SJCRH30 (cell line): ENCODE measurements around the gene CRYGN. TPM values are rescaled to one million over a fixed set of nuclear protein-coding genes. Genes with fewer than 3 reads are reported as not detected.

Experiments used
- DNase-seq, 2 experiments: peaks; one replicate each; pipeline ENCODE4 v3.0.0-alpha.2; 2015 to 2020
- H3K27ac ChIP-seq: fragments of 250-450 bp; sonication (Bioruptor Pico); 2 replicates; pipeline ENCODE4 v1.5.1; 2020; ENCODE audit warnings: mild to moderate bottlenecking, moderate library complexity
- H3K27me3 ChIP-seq: fragments of 250-450 bp; sonication (Bioruptor Pico); 2 replicates; pipeline ENCODE4 v1.5.1; 2020; ENCODE audit warnings: mild to moderate bottlenecking, moderate library complexity
- H3K36me3 ChIP-seq: fragments of 250-450 bp; sonication (Bioruptor Pico); 2 replicates; pipeline ENCODE4 v1.5.1; 2020; ENCODE audit warnings: mild to moderate bottlenecking, moderate library complexity
- H3K4me1 ChIP-seq: fragments of 250-450 bp; sonication (Bioruptor Pico); 2 replicates; pipeline ENCODE4 v1.5.1; 2020; ENCODE audit warnings: mild to moderate bottlenecking, moderate library complexity
- H3K4me3 ChIP-seq: fragments of 250-450 bp; sonication (Bioruptor Pico); 2 replicates; pipeline ENCODE4 v1.5.1; 2020; ENCODE audit warnings: mild to moderate bottlenecking, moderate library complexity
- H3K9me3 ChIP-seq: fragments of 250-450 bp; sonication (Bioruptor Pico); replicated peaks from 2 replicates; pipeline ENCODE4 v1.5.1; 2020; ENCODE audit warnings: mild to moderate bottlenecking, moderate library complexity
- total RNA-seq: library from RNA; depleted of rRNA; stranded (reverse); fragments of >200 nt; shearing (Covaris generic); gene quantifications from 2 replicates; pipeline ENCODE4 v1.2.3, GENCODE V29; 2014

The CRYGN gene
- total RNA-seq, 1 experiment from 2014 or later = not detected

DNA sequence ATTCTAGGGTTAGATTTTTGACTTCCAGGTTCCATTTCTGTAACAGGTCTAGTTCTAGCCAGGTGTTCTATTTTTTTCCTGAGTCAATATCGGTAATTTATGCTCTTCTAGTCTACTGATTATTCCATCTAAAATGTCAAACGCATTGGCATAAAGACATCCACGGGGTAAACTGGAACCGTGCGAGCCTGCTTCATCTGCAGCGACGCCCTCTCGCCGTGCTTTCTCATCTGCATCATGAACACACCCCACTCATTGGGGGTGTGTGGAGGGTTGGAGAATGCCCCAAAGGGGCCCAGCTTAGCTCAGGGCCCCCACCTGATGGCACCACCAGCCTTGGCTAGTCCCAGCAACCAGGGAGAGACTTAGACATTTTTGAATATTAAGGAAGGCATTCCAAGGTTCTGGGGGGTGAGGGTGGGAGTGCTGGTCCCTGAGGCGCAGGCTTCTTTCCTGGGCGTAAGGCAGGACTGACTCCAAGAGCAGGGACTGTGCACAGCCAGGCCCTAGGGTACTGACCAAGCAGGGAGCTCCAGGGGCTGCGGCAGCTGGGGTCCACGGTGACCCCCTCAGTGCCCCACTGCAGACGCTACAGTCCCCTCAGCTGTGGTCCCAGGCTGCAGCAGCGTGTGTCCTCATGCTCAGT, 12.9 kb upstream of the CRYGN start:
- Histone ChIP-seq H3K4me3 (no peak overlapping the region), H3K27ac (no peak overlapping the region), H3K9me3 (no peaks in the 10 kb centered on the region), H3K4me1 (peaks cover 2% of the 10 kb centered on the region; the same call in 1 of the 2 replicates), H3K36me3 (no peaks in the 10 kb centered on the region), H3K27me3 (peaks cover 6% of the 10 kb centered on the region)
- no peak for DNase-seq

GRCh38 chr7:151451626-151452571, 12.0 kb upstream of the CRYGN start:
- Histone ChIP-seq H3K27ac (no peak overlapping the region), H3K27me3 (peaks cover 6% of the 10 kb centered on the region), H3K4me3 (no peak overlapping the region), H3K9me3 (no peaks in the 10 kb centered on the region), H3K36me3 (no peaks in the 10 kb centered on the region), H3K4me1 (peaks cover 2% of the 10 kb centered on the region; the same call in 1 of the 2 replicates)
- DNase-seq = peak; percentile 33 to 45

GRCh38 chr7:151451156-151451555, 11.2 kb upstream of the CRYGN start:
- Histone ChIP-seq H3K4me1 (peaks cover 2% of the 10 kb centered on the region; the same call in 1 of the 2 replicates), H3K27me3 (peaks cover 6% of the 10 kb centered on the region), H3K9me3 (no peaks in the 10 kb centered on the region), H3K27ac (no peak overlapping the region), H3K36me3 (no peaks in the 10 kb centered on the region), H3K4me3 (no peak overlapping the region)
- no peak for DNase-seq

DNA sequence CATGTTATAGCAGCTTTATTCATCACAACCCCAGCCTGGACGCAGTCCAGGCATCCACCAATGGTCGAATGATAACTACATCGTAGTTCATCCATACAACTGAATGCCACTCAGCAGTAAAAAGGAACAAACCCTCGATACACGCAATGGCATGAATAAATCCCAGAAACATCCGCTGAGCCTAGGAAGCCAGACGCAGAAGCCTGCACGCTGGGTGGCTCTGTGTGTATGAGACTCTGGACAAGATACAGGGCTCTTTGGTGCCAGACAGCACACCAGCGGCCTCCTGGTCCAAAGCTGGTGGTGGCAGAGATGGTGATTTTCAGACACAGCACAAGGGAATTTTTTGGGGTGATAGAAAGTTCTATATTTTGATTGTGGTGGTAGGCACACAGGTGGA, 10.0 kb upstream of the CRYGN start:
- DNase-seq = no peak
- Histone ChIP-seq H3K9me3 (no peaks in the 10 kb centered on the region), H3K27ac (no peak overlapping the region), H3K4me3 (no peak overlapping the region), H3K36me3 (no peaks in the 10 kb centered on the region), H3K4me1 (peaks cover 2% of the 10 kb centered on the region; the same call in 1 of the 2 replicates), H3K27me3 (peaks cover 9% of the 10 kb centered on the region)

- DNase-seq = peak in 1 of 2 experiments; percentile 41
- Histone ChIP-seq H3K9me3 (no peaks in the 10 kb centered on the region), H3K4me3 (no peak overlapping the region), H3K27me3 (peaks cover 9% of the 10 kb centered on the region), H3K27ac (no peak overlapping the region), H3K4me1 (peaks cover 2% of the 10 kb centered on the region; the same call in 1 of the 2 replicates), H3K36me3 (no peaks in the 10 kb centered on the region)
Measured at GRCh38 chr7:151448261-151449252, 8.6 kb upstream of the CRYGN start.

DNA sequence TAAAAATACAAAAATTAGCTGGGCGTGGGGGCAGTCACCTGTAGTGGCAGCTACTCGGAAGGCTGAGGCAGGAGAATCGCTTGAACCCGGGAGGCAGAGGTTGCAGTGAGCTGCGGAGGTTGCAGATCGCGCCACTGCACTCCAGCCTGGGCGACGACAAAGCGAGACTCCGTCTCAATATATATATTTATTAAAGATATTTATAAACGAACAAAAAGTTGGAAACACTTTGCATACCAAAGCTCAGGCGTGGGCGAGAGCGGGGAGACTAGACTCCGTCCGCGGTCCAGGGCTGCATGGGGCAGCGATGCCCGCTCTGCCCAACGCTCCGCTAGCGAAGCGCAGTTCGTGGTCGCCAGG, 7.9 kb upstream of the CRYGN start:
- no peak for DNase-seq
- no peak overlapping the region for H3K27ac ChIP-seq
- H3K36me3 ChIP-seq = no peaks in the 10 kb centered on the region
- no peak overlapping the region for H3K4me3 ChIP-seq
- H3K4me1 ChIP-seq = peaks cover 2% of the 10 kb centered on the region; the same call in 1 of the 2 replicates
- H3K9me3 ChIP-seq = peaks cover 4% of the 10 kb centered on the region; the same call in 1 of the 2 replicates
- H3K27me3 ChIP-seq = peaks cover 9% of the 10 kb centered on the region

DNA sequence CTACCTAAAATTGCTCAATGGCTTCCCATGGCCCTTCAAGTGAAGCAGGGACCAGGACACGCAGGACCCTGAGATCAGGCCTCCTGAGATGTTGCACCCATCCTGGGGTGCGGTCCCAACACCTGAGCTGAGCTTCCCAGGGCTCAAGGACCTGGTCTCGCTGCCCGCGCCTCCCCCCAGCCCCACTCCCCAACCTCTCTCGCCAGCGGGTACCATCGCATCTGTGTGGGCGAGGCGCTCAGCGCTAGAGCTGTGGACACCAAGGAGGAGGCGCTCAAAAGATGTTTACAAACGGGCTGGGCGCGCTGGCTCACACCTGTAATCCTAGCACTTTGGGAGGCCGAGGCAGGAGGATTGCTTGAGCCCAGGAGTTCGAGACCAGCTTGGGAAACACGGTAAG, 7.4 kb upstream of the CRYGN start:
- Histone ChIP-seq H3K4me1 (no peaks in the 10 kb centered on the region), H3K36me3 (no peaks in the 10 kb centered on the region), H3K4me3 (no peak overlapping the region), H3K27ac (no peak overlapping the region), H3K27me3 (peaks cover 9% of the 10 kb centered on the region), H3K9me3 (peaks cover 4% of the 10 kb centered on the region; the same call in 1 of the 2 replicates)
- DNase-seq = no peak

- H3K9me3 ChIP-seq = peaks cover 4% of the 10 kb centered on the region
- no peak for DNase-seq
- H3K27me3 ChIP-seq = peaks cover 6% of the 10 kb centered on the region
- no peaks in the 10 kb centered on the region for H3K4me1 ChIP-seq
- H3K27ac ChIP-seq = no peak overlapping the region
- H3K4me3 ChIP-seq = no peak overlapping the region
- no peaks in the 10 kb centered on the region for H3K36me3 ChIP-seq
Measured at GRCh38 chr7:151446412-151446811, 6.5 kb upstream of the CRYGN start.

GRCh38 chr7:151444632-151445031, 4.7 kb upstream of the CRYGN start:
- Histone ChIP-seq H3K9me3 (peaks cover 4% of the 10 kb centered on the region), H3K4me1 (no peaks in the 10 kb centered on the region), H3K27me3 (peaks cover 3% of the 10 kb centered on the region; the same call in 1 of the 2 replicates), H3K4me3 (no peak overlapping the region), H3K27ac (no peak overlapping the region), H3K36me3 (no peaks in the 10 kb centered on the region)
- DNase-seq = no peak

DNA sequence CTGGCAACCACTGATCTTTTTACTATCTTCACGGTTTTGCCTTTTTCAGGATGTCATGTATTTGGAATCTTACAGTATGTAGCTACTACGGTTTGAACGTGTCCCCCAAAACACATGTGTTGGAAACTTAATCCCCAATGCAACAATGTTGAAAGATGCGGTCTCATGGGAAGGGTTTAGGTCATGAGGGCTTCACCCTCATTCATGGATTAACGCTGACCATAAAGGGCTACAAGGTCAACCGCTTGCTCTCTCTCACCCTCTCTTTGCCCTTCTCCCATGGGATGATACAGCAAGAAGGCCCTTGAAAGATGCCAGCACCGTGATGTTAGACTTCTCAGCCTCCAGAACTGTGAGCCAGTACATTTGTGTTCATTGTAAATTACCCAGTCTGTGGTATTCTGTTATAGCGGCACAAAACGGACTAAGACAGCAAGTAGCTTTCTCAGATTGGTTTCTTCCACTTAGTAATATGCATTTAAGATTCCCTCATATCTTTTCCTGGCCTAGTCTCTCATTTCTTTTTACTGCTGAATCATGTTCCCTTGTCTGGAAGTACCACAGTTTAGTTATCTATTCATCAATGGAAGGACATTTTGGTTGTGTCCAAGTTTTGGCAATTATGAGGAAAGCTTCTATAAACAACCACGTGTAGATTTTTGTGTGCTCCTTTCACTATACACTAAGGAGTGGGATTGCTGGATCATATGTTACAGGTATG, 3.0 kb upstream of the CRYGN start:
- Histone ChIP-seq H3K9me3 (peaks cover 4% of the 10 kb centered on the region), H3K4me3 (no peak overlapping the region), H3K36me3 (no peaks in the 10 kb centered on the region), H3K27ac (no peak overlapping the region), H3K27me3 (peaks cover 3% of the 10 kb centered on the region; the same call in 1 of the 2 replicates), H3K4me1 (no peaks in the 10 kb centered on the region)
- peak; percentile 46 to 60 for DNase-seq

- H3K36me3 ChIP-seq = no peaks in the 10 kb centered on the region
- no peaks in the 10 kb centered on the region for H3K4me1 ChIP-seq
- no peak overlapping the region for H3K27ac ChIP-seq
- peaks cover 4% of the 10 kb centered on the region for H3K9me3 ChIP-seq
- DNase-seq = no peak
- peaks cover 13% of the 10 kb centered on the region for H3K27me3 ChIP-seq
- no peak overlapping the region for H3K4me3 ChIP-seq
Measured at GRCh38 chr7:151440799-151441445, 981 bp upstream of the CRYGN start.

DNA sequence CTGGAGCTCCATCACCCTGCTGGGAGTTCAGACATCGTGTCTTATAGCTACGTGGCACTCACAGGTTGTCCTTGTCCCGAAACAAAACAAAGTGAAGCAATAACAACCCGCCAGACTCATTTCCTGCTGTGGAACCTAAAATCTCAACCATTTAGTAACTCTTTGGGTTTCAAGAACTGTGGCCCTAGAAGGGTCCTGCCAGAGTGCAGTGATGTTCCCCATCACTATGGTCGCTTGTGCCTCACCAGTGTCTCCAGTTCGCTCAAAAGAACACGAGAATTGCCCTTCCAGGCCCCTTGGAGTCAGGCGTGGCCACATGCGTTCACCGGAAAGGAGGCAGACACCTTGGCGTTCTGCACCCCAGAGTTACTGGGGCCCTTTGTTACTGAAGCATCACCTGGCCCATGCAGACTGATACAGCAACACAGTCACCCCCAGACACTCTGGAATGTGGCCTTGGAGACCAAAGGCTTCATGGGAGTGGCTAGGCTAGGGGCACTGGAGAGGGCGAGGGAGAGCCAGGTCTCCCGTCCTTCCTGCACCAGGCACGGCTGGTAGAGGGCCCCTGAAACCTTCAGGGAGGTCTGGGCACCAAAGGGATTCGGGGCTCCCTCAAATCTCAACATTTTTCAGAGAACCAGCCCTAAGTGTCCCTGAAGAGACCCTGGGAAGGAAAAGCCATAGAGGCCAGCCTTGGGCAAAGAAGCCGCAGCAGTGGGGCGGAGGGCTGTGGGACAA, 908 bp downstream of the CRYGN start:
- H3K4me1 ChIP-seq = no peaks in the 10 kb centered on the region
- H3K9me3 ChIP-seq = peaks cover 4% of the 10 kb centered on the region
- H3K27me3 ChIP-seq = peaks cover 10% of the 10 kb centered on the region
- no peaks in the 10 kb centered on the region for H3K36me3 ChIP-seq
- no peak for DNase-seq
- H3K27ac ChIP-seq = no peak overlapping the region
- no peak overlapping the region for H3K4me3 ChIP-seq
